K562 (cell line): ENCODE results near the gene FETUB.

ENCODE experiments used
- CEBPB ChIP-seq: fragments of 450-650 bp; IDR thresholded peaks from 2 replicates; pipeline ENCODE4 v1.6.1; 2016; ENCODE audit warnings: missing genetic modification characterization, missing compliant biosample characterization
- JUNB ChIP-seq: fragments of 450-650 bp; formaldehyde crosslinking; conservative IDR thresholded peaks from 2 replicates; pipeline ENCODE4 v1.4.0; 2020; ENCODE audit warnings: mild to moderate bottlenecking
- KLF16 ChIP-seq: IDR thresholded peaks from 2 replicates; pipeline ENCODE4 v1.6.1; 2016; ENCODE audit warnings: antibody characterized with exemption
- NFYB ChIP-seq: IDR thresholded peaks from 2 replicates; pipeline ENCODE4 v1.6.1; 2011; ENCODE audit warnings: mild to moderate bottlenecking, moderate library complexity; ENCODE audit not compliant: insufficient read length; ENCODE audit errors: extremely low read depth
- POLR2A ChIP-seq: fragments of 450-650 bp; conservative IDR thresholded peaks from 2 replicates; pipeline ENCODE4 v1.6.1; 2016
- ZNF311 ChIP-seq: fragments of 250-450 bp; sonication (Bioruptor Pico); IDR thresholded peaks from 2 replicates; pipeline ENCODE4 v1.4.0; 2020; ENCODE audit warnings: mild to moderate bottlenecking, moderate library complexity
- ZNF41 ChIP-seq: fragments of 250-450 bp; sonication (Bioruptor Pico); conservative IDR thresholded peaks from 2 replicates; pipeline ENCODE4 v1.4.0; 2020; ENCODE audit warnings: mild to moderate bottlenecking
- TF ChIP-seq, protein P1 (sequence below): fragments of 250-450 bp; sonication (Bioruptor Pico); IDR thresholded peaks from 2 replicates; pipeline ENCODE4 v1.4.0; 2020; ENCODE audit warnings: mild to moderate bottlenecking, moderate library complexity
- TF ChIP-seq, protein P2 (sequence below): conservative IDR thresholded peaks from 2 replicates; pipeline ENCODE4 v1.6.1; 2011; ENCODE audit warnings: low read depth, mild to moderate bottlenecking, low read length; ENCODE audit not compliant: control insufficient read depth

DNA sequence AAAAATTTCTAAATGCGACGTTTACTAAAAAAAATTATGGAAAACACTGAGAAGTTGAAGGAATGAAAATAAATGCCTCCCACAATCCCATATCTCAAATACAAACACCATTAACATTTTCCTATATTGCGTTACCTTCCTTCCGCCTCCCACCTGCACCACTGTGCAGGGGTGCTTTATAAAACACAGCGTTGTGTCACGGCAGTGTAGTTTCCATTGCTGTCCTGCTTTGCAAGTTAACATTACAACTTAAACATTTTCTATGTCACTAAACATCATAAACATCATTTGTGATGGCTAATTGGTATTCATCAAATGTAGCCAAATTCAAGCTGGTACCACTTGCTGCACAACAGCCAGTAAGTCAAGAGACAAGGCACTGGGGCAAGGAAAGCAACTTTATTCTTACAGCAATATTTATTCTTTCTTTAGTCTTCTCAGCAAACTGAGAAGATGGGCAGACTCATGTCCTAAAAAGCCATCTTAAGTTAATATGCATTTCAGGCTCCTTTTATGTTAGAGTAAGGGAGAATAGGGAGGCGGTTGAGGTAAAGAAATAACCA lies 12.3 kb upstream of the FETUB start:
- TF ChIP-seq ZNF311 (CRISPR knock-in tag) (no peak), POLR2A (no peak), NFYB (no peak), CEBPB (no peak), KLF16 (no peak), JUNB (CRISPR knock-in tag) (no peak), ZNF41 (no peak)
- TF ChIP-seq, protein P1, sequence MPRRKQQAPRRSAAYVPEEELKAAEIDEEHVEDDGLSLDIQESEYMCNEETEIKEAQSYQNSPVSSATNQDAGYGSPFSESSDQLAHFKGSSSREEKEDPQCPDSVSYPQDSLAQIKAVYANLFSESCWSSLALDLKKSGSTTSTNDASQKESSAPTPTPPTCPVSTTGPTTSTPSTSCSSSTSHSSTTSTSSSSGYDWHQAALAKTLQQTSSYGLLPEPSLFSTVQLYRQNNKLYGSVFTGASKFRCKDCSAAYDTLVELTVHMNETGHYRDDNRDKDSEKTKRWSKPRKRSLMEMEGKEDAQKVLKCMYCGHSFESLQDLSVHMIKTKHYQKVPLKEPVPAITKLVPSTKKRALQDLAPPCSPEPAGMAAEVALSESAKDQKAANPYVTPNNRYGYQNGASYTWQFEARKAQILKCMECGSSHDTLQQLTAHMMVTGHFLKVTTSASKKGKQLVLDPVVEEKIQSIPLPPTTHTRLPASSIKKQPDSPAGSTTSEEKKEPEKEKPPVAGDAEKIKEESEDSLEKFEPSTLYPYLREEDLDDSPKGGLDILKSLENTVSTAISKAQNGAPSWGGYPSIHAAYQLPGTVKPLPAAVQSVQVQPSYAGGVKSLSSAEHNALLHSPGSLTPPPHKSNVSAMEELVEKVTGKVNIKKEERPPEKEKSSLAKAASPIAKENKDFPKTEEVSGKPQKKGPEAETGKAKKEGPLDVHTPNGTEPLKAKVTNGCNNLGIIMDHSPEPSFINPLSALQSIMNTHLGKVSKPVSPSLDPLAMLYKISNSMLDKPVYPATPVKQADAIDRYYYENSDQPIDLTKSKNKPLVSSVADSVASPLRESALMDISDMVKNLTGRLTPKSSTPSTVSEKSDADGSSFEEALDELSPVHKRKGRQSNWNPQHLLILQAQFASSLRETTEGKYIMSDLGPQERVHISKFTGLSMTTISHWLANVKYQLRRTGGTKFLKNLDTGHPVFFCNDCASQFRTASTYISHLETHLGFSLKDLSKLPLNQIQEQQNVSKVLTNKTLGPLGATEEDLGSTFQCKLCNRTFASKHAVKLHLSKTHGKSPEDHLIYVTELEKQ (CRISPR knock-in tag), result no peak
- TF ChIP-seq, protein P2, sequence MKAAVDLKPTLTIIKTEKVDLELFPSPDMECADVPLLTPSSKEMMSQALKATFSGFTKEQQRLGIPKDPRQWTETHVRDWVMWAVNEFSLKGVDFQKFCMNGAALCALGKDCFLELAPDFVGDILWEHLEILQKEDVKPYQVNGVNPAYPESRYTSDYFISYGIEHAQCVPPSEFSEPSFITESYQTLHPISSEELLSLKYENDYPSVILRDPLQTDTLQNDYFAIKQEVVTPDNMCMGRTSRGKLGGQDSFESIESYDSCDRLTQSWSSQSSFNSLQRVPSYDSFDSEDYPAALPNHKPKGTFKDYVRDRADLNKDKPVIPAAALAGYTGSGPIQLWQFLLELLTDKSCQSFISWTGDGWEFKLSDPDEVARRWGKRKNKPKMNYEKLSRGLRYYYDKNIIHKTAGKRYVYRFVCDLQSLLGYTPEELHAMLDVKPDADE, result no peak
